Choroid plexus epithelial cell (primary cell): Measurements from ENCODE around the gene PKD1.

Experiments used
- DNase-seq: peaks from one replicate; pipeline ENCODE4 v3.0.0-alpha.2; 2010; ENCODE audit warnings: low read depth
- H3K4me3 ChIP-seq: 2 replicates; pipeline ENCODE4 v1.5.1; 2011; ENCODE audit warnings: low read depth, mild to moderate bottlenecking, control low read depth, low read length, moderate library complexity
- CTCF ChIP-seq: conservative IDR thresholded peaks from 2 replicates; pipeline ENCODE4 v1.5.1; 2011; ENCODE audit warnings: low read depth, mild to moderate bottlenecking, control low read depth, inconsistent platforms, low read length, moderate library complexity

PKD1 gene

GRCh38 chr16:2096853-2097595, 38.7 kb downstream of the PKD1 start:
- no peak overlapping the region for H3K4me3 ChIP-seq
- no peak for DNase-seq
- TF ChIP-seq CTCF = no peak

- no peak for DNase-seq
- no peak for TF ChIP-seq CTCF
- no peak overlapping the region for H3K4me3 ChIP-seq
These were observed 39.6 kb downstream of the PKD1 start for GRCh38 chr16:2095918-2096582.

GRCh38 chr16:2095315-2095853, 40.3 kb downstream of the PKD1 start:
- DNase-seq = no peak
- no peak overlapping the region for H3K4me3 ChIP-seq
- TF ChIP-seq CTCF = no peak

- no peak overlapping the region for H3K4me3 ChIP-seq
- TF ChIP-seq CTCF = no peak
These were observed 41.9 kb downstream of the PKD1 start for GRCh38 chr16:2093793-2094192.

GRCh38 chr16:2092866-2093265, 42.8 kb downstream of the PKD1 start:
- TF ChIP-seq CTCF = no peak

More at GRCh38 chr16:2093793-2094192, 41.9 kb downstream of the PKD1 start:
- DNase-seq = no peak

GRCh38 chr16:2092256-2092620, 43.5 kb downstream of the PKD1 start:
- H3K4me3 ChIP-seq = no peak overlapping the region
- no peak for DNase-seq

More at GRCh38 chr16:2092866-2093265, 42.8 kb downstream of the PKD1 start:
- DNase-seq = no peak
- no peak overlapping the region for H3K4me3 ChIP-seq

More at GRCh38 chr16:2092256-2092620, 43.5 kb downstream of the PKD1 start:
- TF ChIP-seq CTCF = no peak
